Esophagus muscularis mucosa (tissue), 3 donors: ENCODE data around the gene MCF2.

Experiments
- POLR2A ChIP-seq: fragments of 450-650 bp; IDR thresholded peaks from one replicate; pipeline ENCODE4 v1.6.1; 2017; ENCODE audit warnings: antibody characterized with exemption, moderate library complexity, mild to moderate bottlenecking, low read depth
- POLR2AphosphoS5 ChIP-seq, 2 donors: sonication (generic); formaldehyde crosslinking; IDR thresholded peaks; one replicate each; pipeline ENCODE4 v1.6.1; 2017; ENCODE audit warnings: antibody characterized with exemption in 2 of 2
- TF ChIP-seq, protein P1 (sequence below), 3 experiments: fragments of 200-600 bp in 2 of 3; fragments of 450-650 bp in 1 of 3; sonication (generic) in 2 of 3; IDR thresholded peaks; one replicate each; pipeline ENCODE4 v1.5.1; 2017 to 2019; ENCODE audit warnings: antibody characterized with exemption in 3 of 3, mild to moderate bottlenecking in 2 of 3, moderate library complexity in 1 of 3

DNA sequence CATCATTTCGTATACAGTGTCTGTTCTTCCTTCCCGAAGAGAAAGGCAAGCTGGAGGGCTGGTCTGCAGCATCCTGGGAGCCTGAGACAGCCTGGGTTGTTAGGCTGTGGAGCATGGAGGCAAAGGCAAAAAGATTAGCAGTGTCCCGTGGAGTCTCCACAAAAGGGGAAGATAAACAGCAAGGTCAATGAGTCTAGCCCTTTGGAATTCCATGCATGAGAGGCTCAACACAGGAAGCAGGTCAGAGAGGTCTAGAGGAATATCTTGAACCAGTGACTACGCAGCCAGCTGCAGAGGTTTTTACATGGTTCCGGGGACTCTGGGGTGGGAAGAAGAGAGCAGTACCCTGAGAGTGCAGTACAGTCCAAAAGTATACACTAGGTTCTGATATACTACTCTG, 12.2 kb upstream of the MCF2 start:
- no peak for TF ChIP-seq POLR2A
- TF ChIP-seq, protein P1, sequence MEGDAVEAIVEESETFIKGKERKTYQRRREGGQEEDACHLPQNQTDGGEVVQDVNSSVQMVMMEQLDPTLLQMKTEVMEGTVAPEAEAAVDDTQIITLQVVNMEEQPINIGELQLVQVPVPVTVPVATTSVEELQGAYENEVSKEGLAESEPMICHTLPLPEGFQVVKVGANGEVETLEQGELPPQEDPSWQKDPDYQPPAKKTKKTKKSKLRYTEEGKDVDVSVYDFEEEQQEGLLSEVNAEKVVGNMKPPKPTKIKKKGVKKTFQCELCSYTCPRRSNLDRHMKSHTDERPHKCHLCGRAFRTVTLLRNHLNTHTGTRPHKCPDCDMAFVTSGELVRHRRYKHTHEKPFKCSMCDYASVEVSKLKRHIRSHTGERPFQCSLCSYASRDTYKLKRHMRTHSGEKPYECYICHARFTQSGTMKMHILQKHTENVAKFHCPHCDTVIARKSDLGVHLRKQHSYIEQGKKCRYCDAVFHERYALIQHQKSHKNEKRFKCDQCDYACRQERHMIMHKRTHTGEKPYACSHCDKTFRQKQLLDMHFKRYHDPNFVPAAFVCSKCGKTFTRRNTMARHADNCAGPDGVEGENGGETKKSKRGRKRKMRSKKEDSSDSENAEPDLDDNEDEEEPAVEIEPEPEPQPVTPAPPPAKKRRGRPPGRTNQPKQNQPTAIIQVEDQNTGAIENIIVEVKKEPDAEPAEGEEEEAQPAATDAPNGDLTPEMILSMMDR (IDR thresholded peaks at IDR 0.05): no peak
- TF ChIP-seq POLR2AphosphoS5 (IDR thresholded peaks at IDR 0.05): no peak
